CD4-positive, alpha-beta T cell treated with Interferon gamma for 1 hour (primary cell): ENCODE measurements around the gene BAZ1B.
"Not testable (repeated sequence)": the region's sequence is repeated elsewhere in the genome, so short reads cannot be mapped to it uniquely, and the experiment has no call there.

Experiments used
- DNase-seq: peaks from one replicate; pipeline ENCODE4 v3.0.0-alpha.2; 2020

BAZ1B gene

DNA sequence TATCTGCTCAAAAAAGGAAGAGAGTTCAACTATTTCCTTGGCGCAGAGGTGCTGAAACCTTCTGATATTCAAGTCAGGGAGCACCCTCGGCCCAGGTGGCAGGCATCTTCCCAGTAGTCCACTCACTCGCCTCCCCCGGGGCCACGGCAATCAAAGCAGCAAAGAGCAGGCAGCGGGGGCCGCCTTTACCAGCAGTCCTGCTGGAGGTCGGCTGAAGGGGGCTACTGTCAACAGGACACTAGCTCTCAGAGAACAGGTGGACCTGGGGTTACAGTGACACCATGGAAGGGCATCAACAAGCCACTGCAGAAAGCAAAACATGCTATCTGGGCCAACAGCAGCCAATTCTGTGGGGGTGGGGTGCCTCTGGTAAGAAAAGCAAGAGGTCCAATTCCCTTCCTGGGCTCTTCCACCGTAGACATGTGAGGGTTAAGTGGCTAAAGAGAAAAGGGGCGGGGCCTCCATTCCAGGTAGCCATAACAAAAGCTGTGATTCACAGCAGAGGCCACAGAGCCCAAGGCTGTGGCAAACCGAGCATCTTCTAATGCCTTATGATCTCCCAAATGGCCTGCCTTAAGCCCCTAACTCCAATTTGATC, 79.1 kb downstream of the BAZ1B start:
- DNase-seq = no peak

DNA sequence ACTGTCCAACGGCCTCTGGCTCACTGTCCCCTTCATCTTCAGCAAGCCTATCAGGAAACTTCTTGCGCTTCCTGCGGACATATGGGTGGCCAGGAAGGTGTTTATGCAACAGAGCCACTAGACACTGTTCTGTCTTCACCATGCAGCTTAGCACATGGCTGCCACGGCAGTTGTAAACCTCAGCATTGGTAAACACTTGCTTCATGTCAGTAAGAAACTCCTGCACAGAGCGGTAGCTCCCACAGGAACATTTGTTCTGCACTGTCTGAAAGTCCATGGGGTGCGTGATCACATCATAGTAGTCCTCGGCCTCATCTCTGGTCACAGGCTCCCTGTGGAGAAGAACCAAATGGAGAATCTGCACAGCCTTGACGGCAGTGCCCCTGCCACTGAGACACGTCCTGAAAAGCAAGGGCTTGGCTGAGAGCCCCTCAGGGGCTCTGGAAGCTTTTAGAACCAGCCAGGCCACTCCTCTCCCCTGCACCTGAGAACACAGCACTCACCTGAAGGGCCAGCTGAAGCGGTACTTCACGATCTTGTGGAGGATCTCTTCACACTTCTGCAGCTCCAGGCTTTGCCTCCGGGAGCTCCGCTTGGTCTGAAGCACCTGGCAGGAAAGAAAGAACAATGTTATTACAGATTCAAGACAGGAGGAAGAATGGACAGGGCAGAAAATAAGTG, 79.7 kb downstream of the BAZ1B start:
- DNase-seq = no peak

DNA sequence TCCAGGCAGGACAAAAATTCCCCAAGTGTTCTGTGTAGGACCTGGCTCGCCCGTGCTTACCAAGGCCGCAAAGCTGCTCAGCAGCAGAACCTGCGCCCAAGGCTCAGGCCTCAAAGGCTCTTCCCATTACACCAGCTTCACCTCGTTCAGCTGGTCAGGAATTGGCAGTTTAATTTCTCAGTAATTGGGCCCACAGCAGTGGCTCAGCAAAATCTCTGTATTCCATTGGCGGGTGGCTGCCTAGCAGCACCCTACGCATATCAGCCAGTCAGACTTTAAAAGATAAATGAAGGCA, 82.7 kb downstream of the BAZ1B start:
- DNase-seq = no peak

DNA sequence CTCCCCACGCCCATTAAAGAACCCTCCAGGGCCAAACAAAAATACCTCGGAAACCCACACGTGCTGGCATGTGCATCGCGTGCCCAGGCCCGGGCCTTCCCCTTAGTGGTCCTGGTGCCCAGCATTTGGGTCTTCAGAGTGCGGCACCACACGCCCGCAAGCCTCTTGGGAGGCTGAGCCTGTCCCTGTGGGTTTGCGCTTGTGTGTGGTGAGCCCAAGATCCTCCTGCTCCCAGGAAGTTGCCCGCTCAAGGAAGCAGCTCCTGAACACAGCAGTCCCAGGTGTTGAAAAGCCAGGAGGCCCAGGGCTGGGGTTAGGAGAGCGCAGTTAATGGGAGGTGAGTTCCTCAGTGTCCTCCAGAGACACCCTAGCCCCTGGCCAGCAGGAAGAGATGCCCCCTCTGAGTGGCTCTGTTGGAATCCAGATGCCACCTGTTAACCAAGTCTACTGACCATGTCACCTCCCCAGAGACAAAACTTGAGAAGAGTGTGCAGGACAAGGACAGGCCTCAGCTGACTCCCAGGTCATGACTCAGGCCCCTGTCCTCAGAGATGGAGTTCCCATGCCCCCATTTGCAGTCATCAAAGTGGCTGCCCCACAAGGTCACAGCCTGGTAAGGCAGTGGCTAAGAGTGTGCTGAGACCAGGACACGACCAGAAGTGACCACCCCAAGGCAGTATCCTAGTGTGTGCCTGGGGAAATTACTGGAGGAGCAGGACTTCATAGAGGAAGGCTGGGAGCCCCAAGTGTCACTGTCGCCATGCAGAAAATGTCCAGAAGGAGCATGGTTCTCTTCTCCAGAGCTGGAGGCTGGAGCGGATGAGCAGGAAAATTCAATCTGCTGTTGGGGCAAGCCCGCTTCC, 83.3 kb downstream of the BAZ1B start:
- DNase-seq = no peak

DNA sequence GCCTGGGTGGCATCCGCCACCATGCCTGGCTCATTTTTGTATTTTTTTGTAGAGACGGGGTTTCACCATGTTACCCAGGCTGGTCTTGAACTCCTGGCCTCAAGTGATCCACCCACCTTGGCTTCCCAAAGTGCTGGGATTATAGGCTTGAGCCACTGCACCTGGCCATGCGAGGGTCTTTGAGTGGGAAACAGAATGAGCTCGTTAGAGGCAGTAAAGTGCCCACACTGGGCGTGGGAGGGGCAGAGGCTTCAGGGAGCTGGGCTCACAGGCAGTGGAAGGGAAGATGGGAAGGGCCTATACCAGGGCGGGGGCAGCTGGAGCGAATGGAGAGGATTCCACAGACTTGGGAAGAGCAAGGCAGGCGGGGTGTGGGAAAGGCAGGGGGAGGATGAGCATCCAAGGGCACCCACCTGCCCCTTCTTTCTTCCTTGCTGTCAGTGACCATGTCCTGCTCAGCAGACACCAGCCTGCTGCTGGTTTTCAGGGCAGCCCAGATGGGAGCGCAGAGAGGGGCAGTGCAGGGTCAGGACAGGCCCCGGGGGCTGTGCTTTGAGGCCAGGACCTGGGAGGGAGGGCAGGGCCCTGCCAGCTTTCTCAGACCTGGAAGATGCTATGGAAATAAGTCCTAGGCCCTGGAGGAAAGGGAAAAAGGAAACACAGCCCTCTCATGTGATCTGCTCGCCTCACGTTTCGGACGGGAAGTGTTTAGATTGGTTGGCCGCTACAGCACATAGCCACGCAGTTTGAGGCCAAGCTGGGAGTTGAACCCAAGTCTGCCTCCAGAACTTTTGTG, 84.3 kb downstream of the BAZ1B start:
- DNase-seq = no peak

DNA sequence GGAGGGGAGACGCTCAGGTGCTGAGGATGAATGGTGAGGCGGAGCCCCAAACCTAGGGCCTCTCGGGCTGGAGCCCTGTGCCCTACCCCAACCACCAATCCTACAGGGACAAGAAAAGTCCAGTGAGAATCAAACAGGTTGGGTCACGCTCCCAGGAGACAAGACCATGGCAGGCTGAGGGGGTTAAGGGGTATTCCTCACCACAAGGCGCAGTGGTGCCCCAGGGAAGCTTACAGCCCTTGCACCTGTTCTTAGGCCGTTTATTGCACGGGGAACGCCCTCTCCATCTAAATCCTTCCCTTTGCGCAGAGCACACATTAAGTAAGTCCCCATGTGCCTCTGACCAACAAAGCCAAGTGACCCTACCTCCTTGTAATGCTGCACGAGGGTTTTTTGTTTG, 85.0 kb downstream of the BAZ1B start:
- DNase-seq = no peak

DNA sequence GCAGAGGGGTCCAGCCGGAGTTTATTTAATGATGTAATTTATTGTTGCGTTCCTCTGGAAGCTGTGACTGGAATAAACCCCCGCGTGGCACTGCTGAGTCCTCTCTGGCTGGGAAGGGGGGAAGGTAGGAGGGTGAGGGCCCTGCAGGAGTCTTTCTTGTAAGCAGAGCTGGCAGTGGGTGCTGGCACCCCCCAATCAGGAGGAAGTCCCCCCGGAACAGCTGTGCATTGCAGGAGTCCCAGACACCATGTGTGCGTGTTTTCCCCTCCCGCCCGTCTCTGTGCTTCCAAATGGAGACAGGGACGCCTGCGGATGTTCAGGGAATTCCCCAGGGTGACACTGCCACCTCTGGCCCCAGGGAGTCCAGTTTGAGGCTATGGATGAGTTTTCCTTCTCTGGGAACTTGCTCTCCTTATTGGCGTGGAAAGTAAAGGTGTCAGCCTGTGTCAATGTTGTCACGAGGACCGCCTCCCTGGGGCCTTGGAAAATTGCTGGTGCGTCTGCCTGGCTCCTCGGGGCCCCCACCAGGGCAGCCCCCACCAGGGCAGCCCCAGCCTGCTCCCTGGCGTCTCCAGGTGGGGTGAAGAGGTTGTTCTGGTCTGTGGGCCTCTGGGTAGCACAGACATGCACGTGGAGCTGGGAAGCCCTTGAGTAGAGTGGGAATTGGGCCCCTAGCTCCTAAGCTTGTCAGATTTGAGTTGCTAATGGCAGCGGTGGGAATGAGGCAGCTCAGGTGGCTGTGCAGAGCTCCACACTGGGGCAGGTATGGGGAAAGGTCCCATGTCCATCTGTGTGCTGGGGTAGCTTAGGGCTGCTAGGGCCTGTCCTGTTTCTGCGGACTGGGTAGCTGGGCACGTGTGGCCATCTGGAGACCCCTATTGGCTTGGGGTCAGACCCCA, 85.8 kb downstream of the BAZ1B start:
- DNase-seq = no peak

DNA sequence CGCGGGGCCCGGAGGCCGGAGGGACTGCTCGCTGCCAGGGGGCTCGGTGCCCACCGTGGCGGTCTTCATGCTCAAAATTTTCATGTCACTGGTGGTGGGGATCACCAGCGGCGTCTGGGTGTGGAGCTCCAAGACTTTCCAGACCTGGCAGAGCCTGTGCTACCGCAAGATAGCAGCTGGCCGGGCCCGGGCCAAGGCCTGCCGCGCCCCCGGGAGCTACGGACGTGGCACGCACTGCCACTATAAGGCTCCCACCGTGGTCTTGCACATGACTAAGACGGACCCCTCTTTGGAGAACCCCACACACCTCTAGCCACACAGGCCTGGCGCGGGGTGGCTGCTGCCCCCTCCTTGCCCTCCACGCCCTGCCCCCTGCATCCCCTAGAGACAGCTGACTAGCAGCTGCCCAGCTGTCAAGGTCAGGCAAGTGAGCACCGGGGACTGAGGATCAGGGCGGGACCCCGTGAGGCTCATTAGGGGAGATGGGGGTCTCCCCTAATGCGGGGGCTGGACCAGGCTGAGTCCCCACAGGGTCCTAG, 86.6 kb downstream of the BAZ1B start:
- no peak for DNase-seq

DNA sequence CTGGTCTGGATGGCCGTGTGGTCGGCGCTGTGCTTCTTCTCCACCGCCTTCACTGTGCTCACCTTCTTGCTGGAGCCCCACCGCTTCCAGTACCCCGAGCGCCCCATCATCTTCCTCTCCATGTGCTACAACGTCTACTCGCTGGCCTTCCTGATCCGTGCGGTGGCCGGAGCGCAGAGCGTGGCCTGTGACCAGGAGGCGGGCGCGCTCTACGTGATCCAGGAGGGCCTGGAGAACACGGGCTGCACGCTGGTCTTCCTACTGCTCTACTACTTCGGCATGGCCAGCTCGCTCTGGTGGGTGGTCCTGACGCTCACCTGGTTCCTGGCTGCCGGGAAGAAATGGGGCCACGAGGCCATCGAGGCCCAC, 87.4 kb downstream of the BAZ1B start:
- DNase-seq = no peak

DNA sequence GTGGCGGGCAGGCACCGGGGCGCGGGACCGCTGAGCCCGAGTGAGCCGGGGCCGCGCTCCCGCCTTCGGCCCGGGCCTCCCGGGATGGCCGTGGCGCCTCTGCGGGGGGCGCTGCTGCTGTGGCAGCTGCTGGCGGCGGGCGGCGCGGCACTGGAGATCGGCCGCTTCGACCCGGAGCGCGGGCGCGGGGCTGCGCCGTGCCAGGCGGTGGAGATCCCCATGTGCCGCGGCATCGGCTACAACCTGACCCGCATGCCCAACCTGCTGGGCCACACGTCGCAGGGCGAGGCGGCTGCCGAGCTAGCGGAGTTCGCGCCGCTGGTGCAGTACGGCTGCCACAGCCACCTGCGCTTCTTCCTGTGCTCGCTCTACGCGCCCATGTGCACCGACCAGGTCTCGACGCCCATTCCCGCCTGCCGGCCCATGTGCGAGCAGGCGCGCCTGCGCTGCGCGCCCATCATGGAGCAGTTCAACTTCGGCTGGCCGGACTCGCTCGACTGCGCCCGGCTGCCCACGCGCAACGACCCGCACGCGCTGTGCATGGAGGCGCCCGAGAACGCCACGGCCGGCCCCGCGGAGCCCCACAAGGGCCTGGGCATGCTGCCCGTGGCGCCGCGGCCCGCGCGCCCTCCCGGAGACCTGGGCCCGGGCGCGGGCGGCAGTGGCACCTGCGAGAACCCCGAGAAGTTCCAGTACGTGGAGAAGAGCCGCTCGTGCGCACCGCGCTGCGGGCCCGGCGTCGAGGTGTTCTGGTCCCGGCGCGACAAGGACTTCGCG, 88.0 kb downstream of the BAZ1B start:
- DNase-seq = no peak

DNA sequence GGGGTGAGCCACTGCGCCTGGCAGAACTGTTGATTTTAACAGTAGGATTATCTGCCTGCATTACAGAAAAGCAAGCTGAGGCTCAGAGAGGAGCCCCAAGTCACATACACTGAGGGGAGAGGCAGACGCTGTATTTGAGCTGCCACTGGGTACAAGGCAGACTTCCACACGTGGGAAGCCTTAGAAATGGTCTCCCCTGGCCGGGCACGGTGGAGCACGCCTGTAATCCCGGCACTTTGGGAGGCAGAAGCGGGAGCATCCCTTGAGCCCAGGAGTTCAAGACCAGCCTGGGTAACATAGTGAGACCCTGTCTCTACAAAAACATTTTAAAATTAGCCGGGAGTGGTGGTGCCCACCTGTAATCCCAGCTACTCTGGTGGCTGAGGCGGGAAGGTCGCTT, 89.4 kb downstream of the BAZ1B start:
- no peak for DNase-seq

DNA sequence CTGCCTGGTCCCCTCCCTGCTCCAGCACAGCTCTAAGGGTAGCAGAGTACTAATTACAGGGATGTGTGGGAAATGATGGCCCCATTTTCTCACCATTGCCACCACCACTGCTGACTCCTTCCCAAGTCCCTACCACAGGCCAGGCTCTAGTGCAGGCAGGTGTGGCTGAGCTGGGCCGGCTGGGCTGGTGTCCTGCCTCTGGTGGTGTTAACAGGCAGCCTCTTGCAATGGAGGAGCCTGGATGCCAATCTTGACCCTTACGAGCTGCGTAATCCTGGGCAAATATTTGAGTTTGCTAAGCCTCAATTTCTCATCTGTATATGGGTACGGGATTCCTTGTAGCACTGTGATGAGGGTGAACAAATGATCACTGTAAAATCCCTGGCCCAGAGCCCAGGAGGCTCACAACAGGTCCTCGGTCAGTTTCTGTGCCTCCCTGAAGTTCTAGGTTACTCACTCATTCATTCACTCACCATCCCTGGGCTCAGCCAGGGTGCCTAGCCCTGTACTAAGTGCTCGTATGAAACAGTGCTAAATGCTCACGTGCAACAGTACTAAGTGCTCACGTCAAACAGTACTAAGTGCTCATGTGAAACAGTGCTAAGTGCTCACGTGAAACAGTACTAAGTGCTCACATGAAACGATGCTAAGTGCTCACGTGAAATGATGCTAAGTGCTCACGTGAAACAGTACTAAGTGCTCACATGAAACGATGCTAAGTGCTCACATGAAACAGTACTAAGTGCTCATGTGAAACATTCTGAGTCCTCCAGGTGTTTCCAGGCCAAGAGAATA, 90.9 kb downstream of the BAZ1B start:
- no peak for DNase-seq

DNA sequence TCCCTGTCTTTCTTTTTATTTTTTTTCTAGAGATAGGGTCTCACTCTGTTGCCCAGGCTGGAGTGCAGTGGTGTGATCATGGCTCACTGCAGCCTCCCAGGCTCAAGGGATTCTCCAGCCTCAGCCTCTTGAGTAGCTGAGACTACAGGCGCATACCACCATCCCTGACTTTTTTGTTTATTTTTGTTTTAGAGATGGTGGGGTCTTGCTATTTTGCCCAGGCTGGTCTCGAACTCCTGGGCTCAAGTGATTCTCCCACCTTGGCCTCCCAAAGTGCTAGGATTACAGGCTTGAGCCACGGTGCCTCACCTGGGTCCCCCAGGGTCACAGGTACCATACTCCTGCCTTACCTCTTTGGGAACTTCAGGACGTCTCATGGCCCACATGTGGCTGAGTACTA, 91.6 kb downstream of the BAZ1B start:
- DNase-seq = not testable (repeated sequence)

DNA sequence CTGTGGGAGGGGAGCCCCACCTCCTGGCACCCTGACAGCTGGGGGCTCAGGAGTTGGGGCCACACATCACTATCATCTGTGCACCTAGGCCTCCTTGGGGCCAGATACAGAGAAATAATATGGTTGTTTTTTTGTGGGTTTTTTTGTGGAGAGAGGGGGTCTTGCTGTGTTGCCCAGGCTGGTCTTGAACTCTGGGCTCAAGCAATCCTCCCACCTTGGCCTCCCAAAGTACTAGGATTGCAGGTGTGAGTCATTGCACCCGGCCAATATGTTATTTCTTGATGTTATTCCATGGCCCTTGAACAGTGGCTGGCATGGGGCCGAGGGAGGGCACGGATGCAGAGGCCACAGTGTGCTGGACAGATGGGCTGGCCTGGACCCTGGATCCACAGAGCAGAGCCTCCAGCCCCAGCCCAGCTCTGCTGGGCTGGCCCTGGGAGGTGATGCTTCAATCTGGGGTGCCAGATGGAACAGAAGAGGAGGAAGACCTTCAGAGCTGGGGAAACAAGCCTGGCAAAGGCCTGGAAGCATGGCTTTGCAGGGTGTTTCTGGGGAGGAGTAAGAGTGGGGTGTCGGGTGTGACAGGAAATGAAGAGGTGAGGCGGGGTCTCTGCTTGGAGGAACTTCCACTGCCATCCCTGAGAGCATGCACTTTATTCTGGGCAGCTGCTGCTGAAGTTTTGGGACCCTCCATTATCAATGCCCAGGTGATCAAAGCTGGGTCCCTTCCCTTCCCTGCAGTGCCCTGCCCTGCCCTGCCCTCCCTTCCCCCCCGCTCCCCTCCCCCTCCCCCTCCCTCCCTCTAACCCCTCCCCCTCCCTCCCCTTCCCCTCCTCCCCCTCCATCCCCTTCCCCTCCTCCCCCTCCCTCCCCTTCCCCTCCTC, 92.2 kb downstream of the BAZ1B start:
- no peak for DNase-seq

DNA sequence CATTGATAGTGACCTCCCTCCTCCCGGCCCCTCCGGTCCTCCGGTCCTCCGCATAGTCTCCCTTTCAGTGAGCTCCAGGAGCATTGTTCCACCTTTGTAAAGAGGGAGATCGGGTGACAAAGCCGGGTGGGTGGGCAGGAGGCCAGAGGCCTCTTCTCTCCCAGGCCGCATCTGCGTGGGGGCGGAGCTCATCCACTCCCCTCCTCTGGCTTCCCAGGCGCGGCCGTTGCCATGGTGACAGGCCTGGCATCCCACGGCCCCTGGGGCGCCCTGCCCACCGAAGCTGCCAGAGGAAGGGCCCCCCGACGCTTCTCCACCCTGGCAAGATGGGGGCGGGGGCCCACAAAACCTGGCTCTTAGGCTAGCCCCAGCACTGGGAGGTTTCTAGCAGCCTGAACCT, 92.9 kb downstream of the BAZ1B start:
- no peak for DNase-seq

DNA sequence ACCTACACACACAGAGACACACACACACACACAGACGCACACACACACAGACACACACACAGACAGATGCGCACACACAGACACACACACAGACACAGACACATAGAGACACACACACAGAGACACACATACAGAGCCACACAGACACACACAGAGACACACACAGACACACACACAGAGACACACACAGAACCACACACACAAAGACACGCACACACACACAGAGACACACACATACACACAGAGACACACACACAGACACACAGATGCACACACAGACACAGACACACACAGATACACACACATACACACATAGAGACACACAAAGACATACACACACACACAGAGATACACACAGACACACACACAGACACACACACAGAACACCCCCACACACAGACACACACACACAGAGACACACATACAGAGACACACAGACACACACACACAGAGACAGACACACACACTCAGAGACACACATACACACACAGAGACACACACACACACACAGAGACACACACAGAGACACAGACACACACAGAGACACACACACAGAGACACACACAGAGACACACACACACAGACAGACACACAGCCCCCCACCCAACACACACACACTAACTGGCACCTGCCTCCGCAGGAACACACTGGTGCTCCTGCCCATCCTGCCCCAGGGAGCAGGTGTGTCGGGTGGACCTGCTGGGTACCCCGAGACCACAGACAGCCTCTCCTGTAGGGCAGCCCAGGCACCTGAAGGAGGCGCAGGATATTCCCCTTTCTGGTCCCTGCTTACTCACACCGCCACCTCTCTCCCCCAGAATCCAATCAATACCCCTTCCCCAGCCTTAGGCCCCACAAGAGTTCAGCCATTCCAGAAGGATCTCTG, 93.9 kb downstream of the BAZ1B start:
- no peak for DNase-seq

DNA sequence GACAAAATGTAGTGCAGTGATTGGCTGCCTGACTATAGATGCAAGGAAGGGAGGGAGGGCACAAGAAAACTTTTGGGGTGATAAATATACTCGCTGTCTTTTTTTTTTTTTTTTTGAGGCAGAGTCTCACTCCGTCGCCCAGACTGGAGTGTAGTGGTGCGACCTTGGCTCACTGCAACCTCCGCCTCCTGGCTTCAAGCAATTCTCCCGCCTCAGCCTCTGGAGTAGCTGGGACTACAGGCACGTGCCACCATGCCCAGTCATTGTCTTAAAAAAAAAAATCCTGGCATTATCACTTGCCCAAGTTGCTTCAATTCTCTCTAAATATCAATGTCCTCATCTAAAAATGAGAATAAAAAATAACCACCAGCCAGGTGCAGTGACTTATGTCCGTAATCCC, 96.1 kb downstream of the BAZ1B start:
- DNase-seq = no peak

DNA sequence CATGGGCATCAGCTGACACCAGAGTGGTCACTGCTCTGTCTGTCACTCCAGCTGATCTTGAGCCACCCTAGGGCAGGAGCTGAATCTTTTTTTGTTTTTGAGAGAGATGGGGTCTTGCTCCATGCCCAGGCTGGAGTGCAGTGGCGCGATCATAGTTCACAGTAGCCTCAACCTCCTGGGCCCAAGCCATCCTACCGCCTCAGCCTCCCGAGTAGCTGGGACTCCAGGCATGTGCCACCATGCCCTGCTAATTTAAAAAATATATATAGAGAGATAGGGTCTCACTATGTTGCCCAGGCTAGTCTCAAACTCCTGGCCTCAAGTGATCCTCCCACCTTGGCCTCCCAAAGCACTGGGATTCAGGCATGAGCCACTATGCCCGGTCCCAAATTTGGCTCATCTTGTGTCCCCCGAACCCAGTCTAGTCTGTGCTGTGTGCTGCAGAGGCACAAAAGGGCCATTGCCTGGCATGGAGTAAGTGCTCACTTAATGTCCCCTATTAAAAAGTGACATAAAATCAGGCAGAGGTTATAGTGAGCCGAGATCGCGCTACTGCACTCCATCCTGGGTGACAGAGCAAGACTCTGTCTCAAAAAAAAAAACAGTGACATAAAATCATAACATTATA, 96.6 kb downstream of the BAZ1B start:
- no peak for DNase-seq
